ENCODE data around the gene RAB8A. TPM values are rescaled to one million over a fixed set of nuclear protein-coding genes. Genes with fewer than 3 reads are reported as not detected.
A peak's percentile ranks its signal among the peaks of the same experiment; 100 is the strongest.

The RAB8A gene
- total RNA-seq: 100 to 1,000 TPM in 2 of 5 experiments, 10 to 100 TPM in 3; 64.4 to 154 (median 74.5) TPM
- 10 to 100 TPM; 61.8 to 82.2 TPM for polyA plus RNA-seq
- 71.5 reads per million, percentile 78 among the genes with 10 or more reads in this experiment for total RNA-seq

GRCh38 chr19:16111160-16111908 is at the start of gene RAB8A:
RAB8A (plus strand) TSS chr19:16111889; CDS start chr19:16111902, 13 bp downstream.
- CTCF ChIA-PET: interaction anchor here (0.5 to 3.6 kb wide), 14 partner anchors 16 to 482 kb away, joined by 3 to 26 read pairs (median 5); partner anchors contain the start of genes FAM32A and TPM4
- ATAC-seq (peak; percentile 93), DNase-seq (peak; percentile 98 to 100 (median 99))
- Mint-ChIP-seq H3K9me3 (peaks cover 0 to 3% (median 0%) of the 10 kb centered on the region in 11 donors), H3K4me3 (peak within 1 kb of the TSS; percentile 93 to 99 (median 98)), H3K27me3 (no peaks in the 10 kb centered on the region), H3K36me3 (peaks cover 0 to 10% (median 4%) of the 10 kb centered on the region in 5 donors), H3K4me1 (peaks cover 23 to 49% (median 40%) of the 10 kb centered on the region in 7 donors), H3K27ac (peak within 1 kb of the TSS; percentile 89 to 99 (median 97))
- Histone ChIP-seq H3K27me3 (ENCODE audit: control insufficient read depth in 2 of 2, insufficient read depth in 2 of 2, low read length in 2 of 2) (no peaks in the 10 kb centered on the region), H3K4me1 (ENCODE audit: control insufficient read depth in 2 of 2, insufficient read depth in 2 of 2, low read length in 2 of 2) (peaks cover 10 to 19% of the 10 kb centered on the region in 2 donors), H3K36me3 (ENCODE audit: control insufficient read depth in 2 of 3, insufficient read depth in 3 of 3, low read length in 3 of 3) (peaks cover 0 to 17% (median 6%) of the 10 kb centered on the region in 3 experiments), H3K4me3 (ENCODE audit: low read length) (peak within 1 kb of the TSS; percentile 90), H3K9me3 (ENCODE audit: control insufficient read depth in 2 of 3, low read length in 3 of 3) (no peaks in the 10 kb centered on the region), H3K27ac (ENCODE audit: low read depth, low read length) (peak within 1 kb of the TSS; percentile 94)
- intact Hi-C loops (cut with micrococcal nuclease): loop anchor here (1.0 to 5.0 kb wide), 22 partner anchors 8 to 986 kb away; partner anchors contain the start of genes AP1M1 (in 2 of the 2), C19orf44 (in 2 of the 2), CALR3 (in 2 of the 2) and FAM32A (in 2 of the 2)
- POLR2A ChIA-PET: interaction anchor here (0.6 to 4.8 kb wide), 17 partner anchors 16 to 289 kb away, joined by 3 to 43 read pairs (median 4); partner anchors contain the start of genes FAM32A, HSH2D and TPM4

DNA sequence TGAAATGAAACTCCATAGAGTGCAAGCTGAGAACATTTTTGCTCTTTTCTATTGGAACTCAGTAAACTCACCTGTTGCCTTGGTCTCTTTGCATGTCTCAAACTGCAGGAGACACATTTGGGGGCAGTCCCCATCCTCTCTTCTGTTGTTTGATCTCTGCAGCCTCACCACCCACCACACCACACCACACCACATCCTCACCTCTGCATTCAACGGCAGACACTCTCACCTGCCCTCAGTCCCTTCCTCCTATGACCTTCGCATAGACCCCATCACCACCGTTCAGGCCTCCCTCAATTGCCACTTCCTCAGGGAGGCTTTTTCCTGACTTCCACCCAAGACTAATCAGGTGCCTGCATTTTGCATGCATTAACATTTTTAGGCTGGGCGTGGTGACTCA is 49.7 kb upstream of the RAB8A start:
- Histone ChIP-seq H3K9me3 (ENCODE audit: control insufficient read depth in 2 of 3, low read length in 3 of 3) (no peaks in the 10 kb centered on the region), H3K27ac (ENCODE audit: low read depth, low read length) (no peak overlapping the region), H3K27me3 (ENCODE audit: control insufficient read depth in 2 of 2, insufficient read depth in 2 of 2, low read length in 2 of 2) (no peaks in the 10 kb centered on the region), H3K36me3 (ENCODE audit: control insufficient read depth in 2 of 3, insufficient read depth in 3 of 3, low read length in 3 of 3) (no peaks in the 10 kb centered on the region), H3K4me3 (ENCODE audit: low read length) (no peak overlapping the region), H3K4me1 (ENCODE audit: control insufficient read depth in 2 of 2, insufficient read depth in 2 of 2, low read length in 2 of 2) (peaks cover 0 to 4% of the 10 kb centered on the region in 2 donors)
- ChIA-PET POLR2A (interaction anchor here (1.3 to 1.8 kb wide), 3 partner anchors 12 to 23 kb away, joined by 4 to 7 read pairs (median 5); partner anchors contain the start of gene TPM4), CTCF (interaction anchor here (0.8 to 2.4 kb wide), 11 partner anchors 12 to 193 kb away, joined by 3 to 13 read pairs (median 4); partner anchors contain the start of gene TPM4)
- peaks cover 15 to 27% (median 21%) of the 10 kb centered on the region in 7 donors for H3K4me1 Mint-ChIP-seq
- intact Hi-C loops (cut with micrococcal nuclease): loop anchor here in 1 of 2 donors (1.0 kb wide), 2 partner anchors 17 to 24 kb away; no protein-coding TSS in a partner anchor
- H3K27me3 Mint-ChIP-seq: peaks cover 0 to 15% (median 0%) of the 10 kb centered on the region in 5 donors
- H3K4me3 Mint-ChIP-seq: peak overlapping the region in 1 of 10 donors; percentile 20
- H3K9me3 Mint-ChIP-seq: peaks cover 0 to 6% (median 3%) of the 10 kb centered on the region in 11 donors
- peak overlapping the region in 1 of 9 donors; percentile 15 for H3K27ac Mint-ChIP-seq
- H3K36me3 Mint-ChIP-seq: peaks cover 0 to 4% (median 0%) of the 10 kb centered on the region in 5 donors
- DNase-seq (no peak), ATAC-seq (peak; percentile 29)

- H3K36me3 ChIP-seq (ENCODE audit: control insufficient read depth in 2 of 3, insufficient read depth in 3 of 3, low read length in 3 of 3): no peaks in the 10 kb centered on the region
- DNase-seq: peak; percentile 32 to 77 (median 63)
- ChIA-PET CTCF (interaction anchor here (0.5 to 2.4 kb wide), 18 partner anchors 11 to 1623 kb away, joined by 3 to 13 read pairs (median 4); partner anchors contain the start of gene FAM32A), POLR2A (interaction anchor here (0.6 to 1.8 kb wide), 7 partner anchors 11 to 309 kb away, joined by 3 to 7 read pairs (median 4); partner anchors contain the start of gene TPM4)
- Mint-ChIP-seq H3K4me1 (peaks cover 15 to 27% (median 21%) of the 10 kb centered on the region in 7 donors), H3K27ac (peak overlapping the region in 2 of 9 donors; percentile 3 to 24), H3K4me3 (peak overlapping the region in 1 of 10 donors; percentile 37), H3K36me3 (peaks cover 0 to 4% (median 0%) of the 10 kb centered on the region in 5 donors), H3K9me3 (peaks cover 0 to 4% (median 0%) of the 10 kb centered on the region in 11 donors), H3K27me3 (peaks cover 0 to 10% (median 0%) of the 10 kb centered on the region in 5 donors)
- intact Hi-C loops (cut with micrococcal nuclease): loop anchor here in 1 of 2 donors (1.0 kb wide), 2 partner anchors 17 to 24 kb away; no protein-coding TSS in a partner anchor
- peaks cover 0 to 4% of the 10 kb centered on the region in 2 donors for H3K4me1 ChIP-seq (ENCODE audit: control insufficient read depth in 2 of 2, insufficient read depth in 2 of 2, low read length in 2 of 2)
- H3K9me3 ChIP-seq (ENCODE audit: control insufficient read depth in 2 of 3, low read length in 3 of 3): no peaks in the 10 kb centered on the region
- no peak overlapping the region for H3K4me3 ChIP-seq (ENCODE audit: low read length)
- H3K27ac ChIP-seq (ENCODE audit: low read depth, low read length): no peak overlapping the region
- peak; percentile 89 for ATAC-seq
- H3K27me3 ChIP-seq (ENCODE audit: control insufficient read depth in 2 of 2, insufficient read depth in 2 of 2, low read length in 2 of 2): no peaks in the 10 kb centered on the region
Measured at GRCh38 chr19:16062789-16063188, 48.9 kb upstream of the RAB8A start.

- H3K27ac Mint-ChIP-seq: no peak overlapping the region
- no peak for ATAC-seq
- H3K4me1 ChIP-seq (ENCODE audit: control insufficient read depth in 2 of 2, insufficient read depth in 2 of 2, low read length in 2 of 2): peaks cover 3 to 8% of the 10 kb centered on the region in 2 donors
- intact Hi-C loops (cut with micrococcal nuclease): no loop called here
- H3K27me3 ChIP-seq (ENCODE audit: control insufficient read depth in 2 of 2, insufficient read depth in 2 of 2, low read length in 2 of 2): no peaks in the 10 kb centered on the region
- H3K4me3 Mint-ChIP-seq: no peak overlapping the region
- ChIA-PET CTCF (interaction anchor here (0.7 to 4.0 kb wide), 8 partner anchors 11 to 319 kb away, joined by 3 to 28 read pairs (median 5); partner anchors contain the start of gene FAM32A), POLR2A (interaction anchor here (0.7 to 1.3 kb wide), 3 partner anchors 47 to 266 kb away, joined by 3 to 4 read pairs (median 3); partner anchors contain the start of gene RAB8A)
- no peaks in the 10 kb centered on the region for H3K9me3 ChIP-seq (ENCODE audit: control insufficient read depth in 2 of 3, low read length in 3 of 3)
- peaks cover 0 to 6% (median 0%) of the 10 kb centered on the region in 5 donors for H3K27me3 Mint-ChIP-seq
- no peak for DNase-seq
- no peak overlapping the region for H3K27ac ChIP-seq (ENCODE audit: low read depth, low read length)
- H3K4me3 ChIP-seq (ENCODE audit: low read length): no peak overlapping the region
- H3K36me3 ChIP-seq (ENCODE audit: control insufficient read depth in 2 of 3, insufficient read depth in 3 of 3, low read length in 3 of 3): no peaks in the 10 kb centered on the region
- peaks cover 0 to 3% (median 0%) of the 10 kb centered on the region in 11 donors for H3K9me3 Mint-ChIP-seq
- H3K36me3 Mint-ChIP-seq: peaks cover 0 to 4% (median 0%) of the 10 kb centered on the region in 5 donors
- peaks cover 15 to 23% (median 21%) of the 10 kb centered on the region in 7 donors for H3K4me1 Mint-ChIP-seq
Measured at GRCh38 chr19:16064209-16064889, 47.3 kb upstream of the RAB8A start.

- peak overlapping the region in 4 of 10 donors; percentile 1 to 48 (median 18) for H3K4me3 Mint-ChIP-seq
- ATAC-seq (peak; percentile 21), DNase-seq (peak in 7 of 9 donors; percentile 43 to 66 (median 58))
- Histone ChIP-seq H3K9me3 (ENCODE audit: control insufficient read depth in 2 of 3, low read length in 3 of 3) (no peaks in the 10 kb centered on the region), H3K36me3 (ENCODE audit: control insufficient read depth in 2 of 3, insufficient read depth in 3 of 3, low read length in 3 of 3) (no peaks in the 10 kb centered on the region), H3K27ac (ENCODE audit: low read depth, low read length) (no peak overlapping the region), H3K4me1 (ENCODE audit: control insufficient read depth in 2 of 2, insufficient read depth in 2 of 2, low read length in 2 of 2) (peaks cover 22 to 30% of the 10 kb centered on the region in 2 donors), H3K27me3 (ENCODE audit: control insufficient read depth in 2 of 2, insufficient read depth in 2 of 2, low read length in 2 of 2) (no peaks in the 10 kb centered on the region), H3K4me3 (ENCODE audit: low read length) (no peak overlapping the region)
- H3K4me1 Mint-ChIP-seq: peaks cover 19 to 32% (median 22%) of the 10 kb centered on the region in 7 donors
- intact Hi-C loops (cut with micrococcal nuclease): loop anchor here (1.0 kb wide), 4 partner anchors 20 to 351 kb away; partner anchors contain the start of gene RAB8A (in 2 of the 2)
- no peaks in the 10 kb centered on the region for H3K9me3 Mint-ChIP-seq
- ChIA-PET CTCF (interaction anchor here (0.7 to 4.0 kb wide), 10 partner anchors 19 to 1236 kb away, joined by 3 to 28 read pairs (median 4); no protein-coding TSS in a partner anchor), POLR2A (interaction anchor here (0.6 kb wide), 2 partner anchors 9 to 928 kb away, joined by 3 to 4 read pairs; partner anchors contain the start of gene TPM4)
- peak overlapping the region; percentile 27 to 92 (median 77) for H3K27ac Mint-ChIP-seq
- peaks cover 0 to 4% (median 0%) of the 10 kb centered on the region in 5 donors for H3K36me3 Mint-ChIP-seq
- peaks cover 0 to 5% (median 0%) of the 10 kb centered on the region in 5 donors for H3K27me3 Mint-ChIP-seq
Measured at GRCh38 chr19:16066611-16067104, 45.0 kb upstream of the RAB8A start.

All from naive thymus-derived CD4-positive, alpha-beta T cell (primary cell).